T-helper 2 cell (primary cell): Measurements from ENCODE around the gene UNC45B.
A peak's percentile ranks its signal among the peaks of the same experiment; 100 is the strongest.
"Not testable (repeated sequence)": the region's sequence is repeated elsewhere in the genome, so short reads cannot be mapped to it uniquely, and the experiment has no call there.

ENCODE experiments used
- DNase-seq, 5 experiments: peaks; one replicate each; pipeline versions ENCODE4 v3.0.0 to v3.0.0-alpha.2; 2012 to 2022

Gene UNC45B

DNA sequence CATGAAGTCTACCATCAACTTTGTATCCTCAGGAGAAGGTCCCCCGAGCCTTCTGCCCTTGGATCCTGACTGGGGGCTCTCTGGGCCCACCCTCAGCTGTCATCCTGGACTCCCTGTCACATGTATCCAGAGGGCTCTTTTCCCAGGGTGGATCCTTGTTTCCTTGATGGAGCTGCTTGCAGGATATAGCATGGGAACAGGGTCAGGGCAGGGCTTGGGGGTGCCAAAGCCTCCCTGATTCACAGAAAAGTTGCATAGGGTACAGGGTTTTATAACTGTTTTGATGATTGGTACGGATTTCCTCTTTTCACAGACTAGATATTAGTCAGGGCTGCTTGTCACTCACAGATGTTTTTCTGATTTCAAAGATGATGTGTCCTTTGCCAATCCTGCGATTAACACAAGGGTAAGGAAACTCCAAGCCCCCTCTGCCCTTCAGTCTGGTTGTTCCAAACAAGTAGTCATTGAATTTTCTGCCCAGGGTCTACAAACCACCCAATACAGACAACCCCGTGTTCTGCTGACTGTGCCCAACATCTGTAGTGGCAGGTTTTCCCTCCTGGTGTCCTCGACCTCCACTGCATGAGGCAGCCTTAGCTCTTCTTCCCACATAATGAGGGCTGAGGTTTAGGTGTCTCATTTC lies 67.1 kb downstream of the UNC45B start:
- peak in 3 of 5 experiments; percentile 7 to 89 (median 7) for DNase-seq

DNA sequence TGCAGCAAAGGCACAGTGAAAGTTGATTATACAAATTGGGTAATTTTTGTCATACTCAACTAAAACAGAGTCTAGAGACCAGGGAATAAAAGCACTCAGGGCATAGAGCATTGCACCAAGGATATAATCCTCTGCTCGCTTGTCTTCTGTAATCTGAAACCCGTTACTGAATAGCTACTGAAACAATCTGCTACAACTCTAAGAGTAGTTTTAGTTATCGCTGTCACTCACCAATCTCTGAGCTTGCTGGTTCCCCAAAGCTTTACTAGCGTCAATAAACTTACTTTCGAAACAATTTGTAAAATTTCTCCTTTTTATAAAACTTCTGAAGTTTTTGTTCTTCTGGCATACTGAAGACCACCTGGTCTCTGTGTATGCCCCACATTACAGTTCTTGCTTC lies 69.5 kb downstream of the UNC45B start:
- no peak for DNase-seq

DNA sequence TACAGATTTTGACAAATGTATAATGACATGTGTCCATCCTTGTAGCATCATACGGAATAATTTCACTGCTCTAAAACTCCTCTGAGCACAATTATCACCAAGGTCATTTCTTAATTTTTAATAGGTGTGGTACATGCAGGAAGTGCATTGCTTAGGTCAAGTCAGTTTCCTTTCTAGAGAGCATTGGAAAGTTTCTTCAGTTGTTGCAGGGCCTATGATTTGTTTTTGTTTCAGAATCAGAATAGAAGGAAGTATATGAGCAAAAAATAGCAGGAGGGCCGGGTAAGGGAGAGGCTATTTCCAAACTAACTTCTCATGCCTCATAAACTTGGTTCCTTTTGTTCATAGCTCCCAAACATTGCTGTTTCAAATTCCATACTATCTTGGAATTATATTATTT lies 71.3 kb downstream of the UNC45B start:
- peak in 1 of 5 experiments; percentile 21 for DNase-seq

DNA sequence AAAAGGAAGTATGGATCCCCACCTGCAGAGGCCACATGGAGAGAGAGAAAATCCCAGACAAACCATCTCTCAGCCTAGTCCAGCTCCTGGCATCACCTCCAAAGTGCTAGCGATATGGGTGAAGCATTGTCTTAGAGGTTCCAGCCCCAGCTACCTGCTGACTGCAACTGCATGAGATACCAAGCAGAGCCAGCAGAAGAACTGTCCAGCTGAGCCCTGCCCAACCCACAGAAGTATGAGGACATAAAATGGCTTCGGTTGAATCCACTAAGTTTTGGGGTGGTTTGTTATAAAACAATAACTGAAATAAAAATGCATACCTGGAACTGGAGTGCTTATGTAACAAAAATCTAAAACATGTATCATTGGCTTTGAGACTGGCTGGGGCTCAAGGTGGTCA lies 74.8 kb downstream of the UNC45B start:
- no peak for DNase-seq

DNA sequence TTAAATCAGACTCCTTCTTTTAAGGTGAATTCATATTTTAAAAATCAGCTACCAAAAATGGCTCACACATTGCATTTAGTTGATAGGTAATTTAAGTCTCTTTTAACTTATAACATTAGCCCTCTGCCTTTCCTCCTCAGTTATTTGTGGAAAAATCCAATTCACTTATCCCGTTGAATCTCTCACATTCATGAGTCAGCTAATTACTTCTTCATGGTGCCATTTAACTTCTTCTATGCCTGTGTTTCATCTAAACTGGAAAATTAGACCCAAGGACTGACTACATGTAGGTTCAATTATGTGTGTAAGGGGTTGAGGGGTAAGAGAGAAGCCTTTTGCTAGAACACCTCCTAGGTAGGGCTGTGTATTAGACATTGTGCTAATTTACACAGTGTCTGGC lies 76.8 kb downstream of the UNC45B start:
- no peak for DNase-seq

DNA sequence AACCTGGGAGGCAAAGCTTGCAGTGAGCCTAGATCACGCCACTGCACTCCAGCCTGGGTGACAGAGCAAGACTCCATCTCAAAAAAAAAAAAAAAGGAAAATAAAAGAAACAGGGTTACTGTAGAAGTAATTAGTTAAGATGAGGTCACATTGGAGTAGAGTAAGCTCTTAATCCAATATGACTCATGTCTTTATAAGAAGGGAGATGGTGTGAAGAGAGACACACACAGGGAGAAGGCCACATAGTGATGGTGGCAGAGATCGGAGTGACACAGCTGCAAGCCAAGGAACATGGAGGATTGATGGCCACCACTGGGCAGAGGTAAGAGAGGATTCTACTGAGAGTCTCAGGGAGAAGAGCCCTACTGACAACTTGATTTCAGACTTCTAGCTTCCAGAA lies 79.9 kb downstream of the UNC45B start:
- DNase-seq: no peak

DNA sequence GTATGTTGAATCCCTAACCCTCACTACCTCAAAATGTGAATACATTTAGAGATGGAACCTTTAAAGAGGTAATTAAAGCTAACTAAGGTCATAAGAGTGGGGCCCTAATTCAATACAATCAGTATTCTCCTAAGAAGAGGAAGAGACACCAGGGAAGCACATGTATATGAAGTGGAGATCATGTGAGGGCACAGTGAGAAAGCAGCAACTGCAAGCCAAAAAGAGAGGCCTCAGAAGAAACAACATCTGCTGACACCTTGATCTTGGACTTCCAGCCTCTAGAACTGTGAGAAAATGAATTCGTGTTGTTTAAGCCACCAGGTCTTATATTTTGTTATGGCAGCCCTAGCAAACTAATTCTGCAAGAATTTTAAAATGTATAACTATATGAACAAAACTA lies 82.0 kb downstream of the UNC45B start:
- DNase-seq: no peak

DNA sequence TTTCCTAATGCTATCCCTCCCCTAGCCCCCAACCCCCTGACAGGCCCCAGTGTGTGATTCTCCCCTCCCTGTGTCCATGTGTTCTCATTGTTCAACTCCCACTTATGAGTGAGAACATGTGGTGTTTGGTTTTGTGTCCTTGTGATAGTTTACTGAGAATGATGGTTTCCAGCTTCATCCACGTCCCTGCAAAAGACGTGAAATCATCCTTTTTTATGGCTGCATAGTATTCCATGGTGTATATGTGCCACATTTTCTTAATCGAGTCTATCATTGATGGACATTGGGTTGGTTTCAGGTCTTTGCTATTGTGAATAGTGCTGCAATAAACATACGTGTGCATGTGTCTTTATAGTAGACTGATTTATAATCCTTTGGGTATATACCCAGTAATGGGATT lies 86.7 kb downstream of the UNC45B start:
- not testable (repeated sequence) for DNase-seq

DNA sequence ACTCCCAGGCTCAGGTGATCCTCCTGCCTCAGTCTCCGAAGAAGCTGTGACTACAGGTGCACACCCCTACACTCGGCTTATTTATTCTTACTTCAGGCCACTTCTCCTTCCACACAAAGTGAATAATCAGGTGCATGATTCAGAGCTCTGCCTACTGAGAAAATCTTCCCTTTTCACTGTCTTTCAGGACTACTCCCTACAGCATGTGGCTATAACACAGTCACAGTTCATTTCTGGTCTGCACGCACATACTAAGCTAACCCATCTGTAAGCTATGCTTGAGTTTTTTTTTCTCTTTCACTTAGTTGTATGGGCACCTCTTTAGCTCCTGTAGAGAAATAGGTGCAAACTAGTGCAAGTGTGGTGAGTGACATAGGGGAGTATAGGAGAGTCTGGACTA lies 87.7 kb downstream of the UNC45B start:
- DNase-seq: no peak

DNA sequence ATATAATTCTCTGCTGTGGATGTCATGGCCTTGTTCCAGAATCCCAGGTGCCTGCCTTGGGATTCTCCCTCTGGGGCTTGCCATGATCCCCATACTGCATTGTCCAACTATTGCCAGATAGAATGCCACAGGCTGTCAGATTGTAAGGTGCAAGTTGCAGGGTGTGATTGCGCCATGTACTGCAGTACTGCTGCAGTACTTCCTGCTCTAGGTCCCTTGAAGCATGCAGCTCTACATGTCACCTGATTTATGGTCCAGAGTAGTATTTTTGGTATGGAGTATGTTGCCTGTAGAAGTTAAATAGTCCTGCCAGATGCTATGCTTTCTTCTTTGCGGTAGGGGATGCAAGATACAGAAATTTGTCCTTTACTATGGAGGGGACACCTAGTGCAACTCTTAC lies 88.3 kb downstream of the UNC45B start:
- DNase-seq: peak in 1 of 5 experiments; percentile 61

DNA sequence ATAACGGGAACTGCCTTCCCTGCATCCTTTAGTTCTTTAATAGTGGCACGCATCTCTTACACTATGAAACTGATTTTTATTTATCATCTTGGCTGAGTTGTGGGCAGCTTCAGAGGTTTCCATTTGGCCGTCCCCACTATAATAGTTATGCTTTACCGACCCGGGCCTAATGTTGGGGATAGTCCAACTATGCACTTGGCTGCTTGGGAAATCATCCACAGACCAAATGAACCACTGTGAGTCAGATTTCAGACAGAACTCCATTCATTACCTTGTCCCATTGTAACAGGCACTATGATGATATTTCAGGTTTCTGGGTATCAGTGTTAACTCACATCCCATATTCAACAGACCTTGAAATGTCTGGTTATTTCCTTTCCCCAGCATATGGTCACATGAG lies 89.2 kb downstream of the UNC45B start:
- DNase-seq: no peak

DNA sequence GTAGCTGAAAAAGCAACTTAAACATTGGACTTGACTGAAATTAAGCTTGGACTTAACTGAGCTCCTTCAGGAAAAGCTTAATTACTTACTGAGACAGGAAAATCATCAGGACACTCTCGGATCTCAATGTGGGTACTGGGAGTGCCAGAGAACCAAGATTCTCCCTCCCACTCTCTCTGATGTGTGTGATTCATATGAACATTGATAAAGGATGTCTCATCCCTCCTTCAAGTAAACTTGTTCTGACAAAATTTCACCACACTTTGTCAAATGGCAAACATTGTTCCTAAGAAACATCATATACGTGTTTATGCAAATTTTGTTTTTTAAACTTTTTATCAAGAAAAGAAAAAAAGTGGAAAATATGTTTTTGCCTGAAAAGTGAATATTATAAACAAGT lies 91.2 kb downstream of the UNC45B start:
- peak in 1 of 5 experiments; percentile 43 for DNase-seq
